Measurements from ENCODE around the gene DPP6. TPM values are rescaled to one million over a fixed set of nuclear protein-coding genes. Genes with fewer than 3 reads are reported as not detected.

The DPP6 gene
- total RNA-seq, 2 donors from 2014 or later: 0.99 to 1.8 TPM

GRCh38 chr7:154430640-154431039 is 378.4 kb downstream of the DPP6 start:
- Histone ChIP-seq H3K4me1 (no peaks in the 10 kb centered on the region), H3K27me3 (no peaks in the 10 kb centered on the region), H3K36me3 (replicated peaks in 1 of 2; ENCODE audit: insufficient read depth in 1 of 2, low read depth in 2 of 2) (no peaks in the 10 kb centered on the region), H3K9me3 (no peaks in the 10 kb centered on the region), H3K27ac (no peak overlapping the region), H3K4me3 (no peak overlapping the region)
- DNase-seq (no peak), ATAC-seq (no peak)
- intact Hi-C loops (cut with DNase I): no loop called here
- 64 to 74% methylated on average over 8 to 9 of the region's 9 CpGs for WGBS, 2 donors
- TF ChIP-seq CTCF (IDR thresholded peaks at IDR 0.05): no peak
- TF ChIP-seq POLR2A (IDR thresholded peaks at IDR 0.05): no peak

- ATAC-seq: no peak
- TF ChIP-seq CTCF (IDR thresholded peaks at IDR 0.05): no peak
- no peak for TF ChIP-seq POLR2A (IDR thresholded peaks at IDR 0.05)
- H3K4me1 ChIP-seq: no peaks in the 10 kb centered on the region
- no peak for DNase-seq
- intact Hi-C loops (cut with DNase I): no loop called here
- no peak overlapping the region for H3K27ac ChIP-seq
- WGBS, 2 donors: 81 to 86% methylated on average over 7 to 9 of the region's 9 CpGs
- H3K36me3 ChIP-seq (replicated peaks in 1 of 2; ENCODE audit: insufficient read depth in 1 of 2, low read depth in 2 of 2): no peaks in the 10 kb centered on the region
- H3K4me3 ChIP-seq: no peak overlapping the region
- H3K27me3 ChIP-seq: no peaks in the 10 kb centered on the region
- H3K9me3 ChIP-seq: no peaks in the 10 kb centered on the region
These were observed 378.8 kb downstream of the DPP6 start for GRCh38 chr7:154431045-154431444.

- Histone ChIP-seq H3K27ac (no peak overlapping the region), H3K9me3 (no peaks in the 10 kb centered on the region), H3K4me3 (no peak overlapping the region), H3K4me1 (no peaks in the 10 kb centered on the region), H3K27me3 (no peaks in the 10 kb centered on the region), H3K36me3 (replicated peaks in 1 of 2; ENCODE audit: insufficient read depth in 1 of 2, low read depth in 2 of 2) (no peaks in the 10 kb centered on the region)
- intact Hi-C loops (cut with DNase I): no loop called here
- DNase-seq (no peak), ATAC-seq (no peak)
- TF ChIP-seq POLR2A (IDR thresholded peaks at IDR 0.05) (no peak), CTCF (IDR thresholded peaks at IDR 0.05) (no peak)
- WGBS, 2 donors: 54 to 58% methylated on average over 11 of the region's 11 CpGs
These were observed 381.7 kb downstream of the DPP6 start for GRCh38 chr7:154433632-154434598.

- H3K36me3 ChIP-seq (replicated peaks in 1 of 2; ENCODE audit: insufficient read depth in 1 of 2, low read depth in 2 of 2): no peaks in the 10 kb centered on the region
- no peak for DNase-seq
- H3K27me3 ChIP-seq: no peaks in the 10 kb centered on the region
- intact Hi-C loops (cut with DNase I): no loop called here
- WGBS, 2 donors: 57 to 67% methylated on average over 4 of the region's 4 CpGs
- H3K4me3 ChIP-seq: no peak overlapping the region
- ATAC-seq: no peak
- H3K27ac ChIP-seq: no peak overlapping the region
- no peaks in the 10 kb centered on the region for H3K4me1 ChIP-seq
- no peaks in the 10 kb centered on the region for H3K9me3 ChIP-seq
- no peak for TF ChIP-seq POLR2A (IDR thresholded peaks at IDR 0.05)
- TF ChIP-seq CTCF (IDR thresholded peaks at IDR 0.05): no peak
These were observed 384.4 kb downstream of the DPP6 start for GRCh38 chr7:154436560-154436959.

GRCh38 chr7:154437234-154437633 is 385.0 kb downstream of the DPP6 start:
- no peaks in the 10 kb centered on the region for H3K9me3 ChIP-seq
- TF ChIP-seq CTCF (IDR thresholded peaks at IDR 0.05) (no peak), POLR2A (IDR thresholded peaks at IDR 0.05) (no peak)
- no peaks in the 10 kb centered on the region for H3K27me3 ChIP-seq
- no peaks in the 10 kb centered on the region for H3K4me1 ChIP-seq
- H3K36me3 ChIP-seq (replicated peaks in 1 of 2; ENCODE audit: insufficient read depth in 1 of 2, low read depth in 2 of 2): no peaks in the 10 kb centered on the region
- intact Hi-C loops (cut with DNase I): no loop called here
- DNase-seq (no peak), ATAC-seq (no peak)
- H3K4me3 ChIP-seq: no peak overlapping the region
- H3K27ac ChIP-seq: no peak overlapping the region
- 86 to 94% methylated on average over 2 of the region's 2 CpGs for WGBS, 2 donors
